OCI-LY1 (cell line): ENCODE measurements around the gene CCPG1.

Experiments
- EZH2 ChIP-seq: fragments of 200-600 bp; sonication (generic), shearing (Covaris generic); IDR thresholded peaks from 2 replicates; pipeline ENCODE4 v1.8.0; 2017; ENCODE audit warnings: borderline replicate concordance, mixed run types, mild to moderate bottlenecking, antibody characterized with exemption, low read length, moderate library complexity, mixed read lengths
- TF ChIP-seq, protein P1 (sequence below): fragments of 200-600 bp; sonication (generic), shearing (Covaris generic); IDR thresholded peaks from 2 replicates; pipeline ENCODE4 v1.5.1; 2017; ENCODE audit warnings: mild to moderate bottlenecking, antibody characterized with exemption, low read length, moderate library complexity, mixed read lengths

DNA sequence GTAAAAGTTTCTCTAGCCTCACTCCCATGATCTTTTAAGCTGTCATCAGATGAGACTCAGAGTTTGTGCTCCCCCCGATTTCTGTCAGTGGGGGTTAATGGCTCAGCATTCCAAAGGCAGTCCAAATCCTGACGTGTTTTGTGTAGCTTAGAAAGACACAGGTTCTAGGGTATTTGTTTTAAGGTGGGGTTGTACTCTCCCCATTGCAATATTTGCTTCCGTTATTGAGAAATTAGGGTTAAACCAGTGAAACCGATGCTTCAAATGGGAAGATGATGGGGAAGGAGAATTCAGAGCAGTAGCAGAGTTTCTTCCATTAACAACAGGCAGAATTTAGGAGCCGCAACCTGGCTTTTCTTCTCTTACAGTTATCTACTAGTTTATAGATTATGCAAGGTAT lies 85.7 kb downstream of the CCPG1 start:
- TF ChIP-seq, protein P1, sequence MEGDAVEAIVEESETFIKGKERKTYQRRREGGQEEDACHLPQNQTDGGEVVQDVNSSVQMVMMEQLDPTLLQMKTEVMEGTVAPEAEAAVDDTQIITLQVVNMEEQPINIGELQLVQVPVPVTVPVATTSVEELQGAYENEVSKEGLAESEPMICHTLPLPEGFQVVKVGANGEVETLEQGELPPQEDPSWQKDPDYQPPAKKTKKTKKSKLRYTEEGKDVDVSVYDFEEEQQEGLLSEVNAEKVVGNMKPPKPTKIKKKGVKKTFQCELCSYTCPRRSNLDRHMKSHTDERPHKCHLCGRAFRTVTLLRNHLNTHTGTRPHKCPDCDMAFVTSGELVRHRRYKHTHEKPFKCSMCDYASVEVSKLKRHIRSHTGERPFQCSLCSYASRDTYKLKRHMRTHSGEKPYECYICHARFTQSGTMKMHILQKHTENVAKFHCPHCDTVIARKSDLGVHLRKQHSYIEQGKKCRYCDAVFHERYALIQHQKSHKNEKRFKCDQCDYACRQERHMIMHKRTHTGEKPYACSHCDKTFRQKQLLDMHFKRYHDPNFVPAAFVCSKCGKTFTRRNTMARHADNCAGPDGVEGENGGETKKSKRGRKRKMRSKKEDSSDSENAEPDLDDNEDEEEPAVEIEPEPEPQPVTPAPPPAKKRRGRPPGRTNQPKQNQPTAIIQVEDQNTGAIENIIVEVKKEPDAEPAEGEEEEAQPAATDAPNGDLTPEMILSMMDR: no peak
- no peak for TF ChIP-seq EZH2
